Inflammatory macrophage (primary cell): ENCODE results near the gene ATL3.

Experiments
- DNase-seq, 2 donors: peaks; one replicate each; pipeline ENCODE4 v3.0.0-alpha.2; 2020 to 2022
- total RNA-seq, 18 experiments: gene quantifications; one replicate each; lab custom pipeline; 2026; ENCODE audit warnings: mixed read lengths in 6 of 18, inconsistent platforms in 2 of 18; lab: John Stamatoyannopoulos, UW

The ATL3 gene
- total RNA-seq = 152 to 376 (median 257) reads per million in 18 experiments

- peak; percentile 92 to 95 for DNase-seq
Measured at GRCh38 chr11:63671322-63672155, at the start of gene ATL3. ATL3 (minus strand) TSS chr11:63671376; CDS start chr11:63671335, 41 bp downstream.

GRCh38 chr11:63720611-63721010 is 49.4 kb upstream of the ATL3 start:
- DNase-seq = no peak

GRCh38 chr11:63719987-63720386 is 48.8 kb upstream of the ATL3 start:
- DNase-seq = no peak

- DNase-seq = no peak
Measured at GRCh38 chr11:63719001-63719400, 47.8 kb upstream of the ATL3 start.

- no peak for DNase-seq
Measured at GRCh38 chr11:63716046-63716445, 44.9 kb upstream of the ATL3 start.

GRCh38 chr11:63713766-63714165 is 42.6 kb upstream of the ATL3 start:
- no peak for DNase-seq

- no peak for DNase-seq
Measured at GRCh38 chr11:63711838-63712237, 40.7 kb upstream of the ATL3 start.

GRCh38 chr11:63710476-63711217 is 39.5 kb upstream of the ATL3 start:
- DNase-seq = no peak

GRCh38 chr11:63709336-63709884 is 38.2 kb upstream of the ATL3 start:
- no peak for DNase-seq

GRCh38 chr11:63708764-63709163 is 37.6 kb upstream of the ATL3 start:
- no peak for DNase-seq

- DNase-seq = no peak
Measured at GRCh38 chr11:63705526-63705925, 34.4 kb upstream of the ATL3 start.

GRCh38 chr11:63699896-63700295 is 28.7 kb upstream of the ATL3 start:
- no peak for DNase-seq

GRCh38 chr11:63698976-63699733 is 28.0 kb upstream of the ATL3 start:
- DNase-seq = no peak

- DNase-seq = peak; percentile 92
Measured at GRCh38 chr11:63694596-63694995, 23.4 kb upstream of the ATL3 start.

- DNase-seq = no peak
Measured at GRCh38 chr11:63687845-63688244, 16.7 kb upstream of the ATL3 start.

GRCh38 chr11:63686926-63687325 is 15.8 kb upstream of the ATL3 start:
- no peak for DNase-seq

- DNase-seq = peak; percentile 50 to 78
Measured at GRCh38 chr11:63685158-63685721, 14.1 kb upstream of the ATL3 start.

GRCh38 chr11:63683133-63683991 is 12.2 kb upstream of the ATL3 start:
- peak in 1 of 2 donors; percentile 24 for DNase-seq

- peak; percentile 21 to 60 for DNase-seq
Measured at GRCh38 chr11:63682066-63683021, 11.2 kb upstream of the ATL3 start.
